ENCODE results near the gene ANAPC7.
"Not testable (repeated sequence)": the region's sequence is repeated elsewhere in the genome, so short reads cannot be mapped to it uniquely, and the experiment has no call there.

The ANAPC7 gene

GRCh38 chr12:110444455-110444854, 40.9 kb upstream of the ANAPC7 start:
- Histone ChIP-seq H4K20me1 (ENCODE audit: insufficient read depth, low read length) (no peaks in the 10 kb centered on the region), H3K27ac (ENCODE audit: low read length) (no peak overlapping the region), H3K9me2 (replicated peaks; ENCODE audit: insufficient read depth, low read length) (no peaks in the 10 kb centered on the region), H3K4me1 (ENCODE audit: low read length) (no peaks in the 10 kb centered on the region), H3K79me2 (ENCODE audit: low read length) (peaks cover 27% of the 10 kb centered on the region), H3K9ac (ENCODE audit: low read length) (no peak overlapping the region), H3K36me3 (replicated peaks; ENCODE audit: insufficient read depth, low read length) (no peaks in the 10 kb centered on the region), H2AFZ (ENCODE audit: low read length) (no peak overlapping the region), H3K4me3 (ENCODE audit: low read length) (no peak overlapping the region), H3K4me2 (ENCODE audit: low read depth, low read length) (no peak overlapping the region), H3K9me3 (replicated peaks; ENCODE audit: insufficient read depth, low read length) (no peaks in the 10 kb centered on the region), H3F3A (ENCODE audit: insufficient read depth, low read length) (no peaks in the 10 kb centered on the region), H3K27me3 (replicated peaks; ENCODE audit: insufficient read depth, low read length) (no peaks in the 10 kb centered on the region)
- no peak for TF ChIP-seq EZH2phosphoT487 (IDR thresholded peaks at IDR 0.05; ENCODE audit: low read length)
- DNase-seq: no peak

- Histone ChIP-seq H3F3A (ENCODE audit: insufficient read depth, low read length) (no peaks in the 10 kb centered on the region), H3K79me2 (ENCODE audit: low read length) (no peaks in the 10 kb centered on the region), H2AFZ (ENCODE audit: low read length) (no peak overlapping the region), H3K4me2 (ENCODE audit: low read depth, low read length) (no peak overlapping the region), H3K27ac (ENCODE audit: low read length) (no peak overlapping the region), H3K4me1 (ENCODE audit: low read length) (no peaks in the 10 kb centered on the region), H3K9me3 (replicated peaks; ENCODE audit: insufficient read depth, low read length) (no peaks in the 10 kb centered on the region), H3K36me3 (replicated peaks; ENCODE audit: insufficient read depth, low read length) (no peaks in the 10 kb centered on the region), H4K20me1 (ENCODE audit: insufficient read depth, low read length) (no peaks in the 10 kb centered on the region), H3K9me2 (replicated peaks; ENCODE audit: insufficient read depth, low read length) (no peaks in the 10 kb centered on the region), H3K4me3 (ENCODE audit: low read length) (no peak overlapping the region), H3K9ac (ENCODE audit: low read length) (no peak overlapping the region), H3K27me3 (replicated peaks; ENCODE audit: insufficient read depth, low read length) (no peaks in the 10 kb centered on the region)
- TF ChIP-seq EZH2 (optimal IDR thresholded peaks at IDR 0.05; ENCODE audit: low read depth, low read length): no peak
- TF ChIP-seq EZH2phosphoT487 (IDR thresholded peaks at IDR 0.05; ENCODE audit: low read length): no peak
- no peak for TF ChIP-seq CTCF (IDR thresholded peaks at IDR 0.05; ENCODE audit: low read length)
- no peak for DNase-seq
Measured at GRCh38 chr12:110436231-110436630, 32.7 kb upstream of the ANAPC7 start.

GRCh38 chr12:110431957-110432587, 28.6 kb upstream of the ANAPC7 start:
- H3K9me3 ChIP-seq (replicated peaks; ENCODE audit: insufficient read depth, low read length): no peaks in the 10 kb centered on the region
- no peaks in the 10 kb centered on the region for H3K36me3 ChIP-seq (replicated peaks; ENCODE audit: insufficient read depth, low read length)
- H3K9ac ChIP-seq (ENCODE audit: low read length): no peak overlapping the region
- H3F3A ChIP-seq (ENCODE audit: insufficient read depth, low read length): no peaks in the 10 kb centered on the region
- no peak for TF ChIP-seq EZH2 (optimal IDR thresholded peaks at IDR 0.05; ENCODE audit: low read depth, low read length)
- no peak for TF ChIP-seq CTCF (IDR thresholded peaks at IDR 0.05; ENCODE audit: low read length)
- TF ChIP-seq EZH2phosphoT487 (IDR thresholded peaks at IDR 0.05; ENCODE audit: low read length): no peak
- H3K4me1 ChIP-seq (ENCODE audit: low read length): no peaks in the 10 kb centered on the region
- H3K27me3 ChIP-seq (replicated peaks; ENCODE audit: insufficient read depth, low read length): no peaks in the 10 kb centered on the region
- H3K27ac ChIP-seq (ENCODE audit: low read length): no peak overlapping the region
- no peak overlapping the region for H2AFZ ChIP-seq (ENCODE audit: low read length)
- H4K20me1 ChIP-seq (ENCODE audit: insufficient read depth, low read length): no peaks in the 10 kb centered on the region
- no peak overlapping the region for H3K4me2 ChIP-seq (ENCODE audit: low read depth, low read length)
- no peak for DNase-seq
- no peaks in the 10 kb centered on the region for H3K9me2 ChIP-seq (replicated peaks; ENCODE audit: insufficient read depth, low read length)
- H3K4me3 ChIP-seq (ENCODE audit: low read length): no peak overlapping the region
- no peaks in the 10 kb centered on the region for H3K79me2 ChIP-seq (ENCODE audit: low read length)

GRCh38 chr12:110429676-110430075, 26.2 kb upstream of the ANAPC7 start:
- H3K9me3 ChIP-seq (replicated peaks; ENCODE audit: insufficient read depth, low read length); H3K79me2 ChIP-seq (ENCODE audit: low read length); H3K36me3 ChIP-seq (replicated peaks; ENCODE audit: insufficient read depth, low read length); H3K27me3 ChIP-seq (replicated peaks; ENCODE audit: insufficient read depth, low read length); H3K9me2 ChIP-seq (replicated peaks; ENCODE audit: insufficient read depth, low read length); H3K4me3 ChIP-seq (ENCODE audit: low read length); H3K27ac ChIP-seq (ENCODE audit: low read length); H3K4me1 ChIP-seq (ENCODE audit: low read length); H2AFZ ChIP-seq (ENCODE audit: low read length); DNase-seq; H3K9ac ChIP-seq (ENCODE audit: low read length); H4K20me1 ChIP-seq (ENCODE audit: insufficient read depth, low read length); H3K4me2 ChIP-seq (ENCODE audit: low read depth, low read length); H3F3A ChIP-seq (ENCODE audit: insufficient read depth, low read length): not testable (repeated sequence)
